Lung microvascular endothelial cell (primary cell): ENCODE measurements around the gene ACTN1. TPM values are rescaled to one million over a fixed set of nuclear protein-coding genes. Genes with fewer than 3 reads are reported as not detected.
A peak's percentile ranks its signal among the peaks of the same experiment; 100 is the strongest.
"Not testable (repeated sequence)": the region's sequence is repeated elsewhere in the genome, so short reads cannot be mapped to it uniquely, and the experiment has no call there.

Source experiments
- DNase-seq, 2 donors: peaks; one replicate each; pipeline versions ENCODE4 v3.0.0 to v3.0.0-alpha.2; 2010; ENCODE audit warnings: low read depth in 2 of 2
- total RNA-seq: library from RNA; depleted of rRNA; stranded (reverse); fragments of >200 nt; gene quantifications from 2 replicates; pipeline ENCODE4 v1.2.1, GENCODE V29; 2014

ACTN1 gene
- total RNA-seq, 1 donor from 2014 or later: 219 TPM

DNA sequence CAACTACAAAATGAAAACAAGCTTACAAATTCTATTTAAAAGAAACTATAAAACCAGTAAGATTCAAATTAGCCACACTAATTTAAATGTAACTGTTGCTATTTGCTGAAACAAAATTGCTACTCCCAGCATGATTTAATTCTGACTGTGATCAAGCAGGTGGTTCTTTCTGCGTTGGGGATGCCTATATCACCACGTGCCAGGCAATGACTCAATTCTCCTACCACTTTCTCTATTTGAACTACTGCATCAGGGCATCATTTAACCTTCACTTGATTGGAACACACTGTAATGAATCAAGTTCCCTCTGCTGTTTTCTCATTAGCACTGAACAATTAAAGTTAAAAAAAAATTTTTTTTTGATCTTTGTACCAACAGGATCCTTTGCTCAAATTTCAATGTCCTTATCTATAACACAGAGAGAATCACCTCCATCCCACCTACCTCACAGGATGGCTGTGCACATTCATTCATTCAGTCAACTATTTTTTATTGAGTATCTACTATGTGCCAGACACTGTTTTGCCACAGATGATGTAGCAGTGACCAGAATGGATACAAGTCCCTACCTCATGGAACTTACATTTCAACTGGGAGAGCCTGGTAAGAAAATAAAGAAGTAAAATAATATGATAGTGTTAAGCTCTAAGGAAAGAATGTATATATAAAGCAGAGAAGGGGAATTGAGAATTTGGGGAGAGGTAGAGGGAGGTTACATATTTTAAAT lies 8.0 kb upstream of the ACTN1 start:
- no peak for DNase-seq

DNA sequence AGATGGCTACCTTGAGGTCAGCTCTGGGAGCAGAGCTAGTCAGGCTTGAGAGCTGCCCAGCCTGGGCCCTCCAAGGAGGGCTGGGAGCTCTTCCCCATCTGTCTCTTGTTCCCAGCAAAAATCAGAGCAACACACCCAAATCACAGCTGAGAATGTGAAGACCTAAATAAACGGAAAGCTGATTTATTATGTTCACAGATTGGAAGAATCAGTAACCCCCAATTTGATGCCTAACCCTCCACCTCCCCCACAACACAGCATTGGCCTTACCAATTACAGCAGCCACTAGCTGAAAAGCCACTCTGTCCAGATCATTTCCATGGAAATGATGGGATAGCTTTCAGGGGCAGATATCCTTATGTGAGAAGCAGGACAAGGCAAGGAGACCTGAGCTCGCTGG lies 7.1 kb upstream of the ACTN1 start:
- no peak for DNase-seq

DNA sequence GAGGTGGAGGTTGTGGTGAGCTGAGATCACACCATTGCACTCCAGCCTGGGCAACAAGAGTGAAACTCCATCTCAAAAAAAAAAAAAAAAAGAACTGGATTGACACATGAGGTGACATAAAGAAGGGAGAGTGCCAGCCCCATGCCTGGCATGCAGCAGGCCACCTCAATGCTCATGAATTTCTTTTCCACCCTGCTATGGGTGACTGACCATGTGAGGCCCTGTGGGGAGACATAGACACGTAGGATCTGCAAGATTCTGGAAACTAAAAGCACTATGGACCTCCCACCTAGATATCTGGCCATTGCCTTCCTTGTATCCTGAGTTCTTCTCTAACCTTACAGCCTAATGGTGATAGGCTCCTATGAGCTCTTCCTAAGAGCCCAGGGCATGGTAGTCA lies 5.6 kb upstream of the ACTN1 start:
- DNase-seq: no peak

DNA sequence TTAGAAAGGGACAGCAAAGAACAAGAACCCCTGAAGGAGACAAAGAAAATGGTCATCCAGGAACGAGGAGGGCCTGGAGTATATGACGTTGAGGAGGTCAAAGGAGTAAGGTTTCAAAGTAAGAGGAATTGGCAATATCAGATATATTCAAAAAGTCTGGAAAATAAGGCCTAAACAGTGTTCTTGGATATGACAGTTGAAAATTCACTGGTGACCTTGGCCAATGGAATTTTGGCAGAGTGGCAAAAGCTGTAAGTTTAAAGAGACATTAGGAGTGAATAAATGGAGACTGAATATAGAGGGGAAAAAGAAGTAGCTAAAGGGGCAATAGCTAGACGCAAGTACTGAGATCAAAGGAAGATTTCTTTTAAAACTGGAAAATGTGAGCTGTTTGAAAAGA lies 4.1 kb upstream of the ACTN1 start:
- no peak for DNase-seq

DNA sequence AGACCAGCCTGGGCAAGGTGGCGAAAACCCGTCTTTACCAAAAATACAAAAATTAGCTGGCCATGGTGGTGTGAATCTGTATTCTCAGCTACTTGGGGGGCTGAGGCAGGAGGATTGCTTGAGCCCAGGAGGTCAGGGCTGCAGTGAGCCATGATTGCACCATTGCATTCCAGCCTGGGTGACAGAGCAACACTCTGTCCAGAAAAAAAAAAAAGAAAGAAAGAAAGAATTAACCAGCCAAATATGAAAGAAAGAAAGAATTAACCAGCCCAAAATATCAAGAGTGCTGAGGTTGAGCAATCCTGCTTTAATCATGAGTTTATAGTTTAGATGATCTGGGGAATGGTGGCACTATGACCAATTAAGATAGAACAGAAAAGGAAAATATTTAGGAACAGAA lies 3.5 kb upstream of the ACTN1 start:
- DNase-seq: no peak

DNA sequence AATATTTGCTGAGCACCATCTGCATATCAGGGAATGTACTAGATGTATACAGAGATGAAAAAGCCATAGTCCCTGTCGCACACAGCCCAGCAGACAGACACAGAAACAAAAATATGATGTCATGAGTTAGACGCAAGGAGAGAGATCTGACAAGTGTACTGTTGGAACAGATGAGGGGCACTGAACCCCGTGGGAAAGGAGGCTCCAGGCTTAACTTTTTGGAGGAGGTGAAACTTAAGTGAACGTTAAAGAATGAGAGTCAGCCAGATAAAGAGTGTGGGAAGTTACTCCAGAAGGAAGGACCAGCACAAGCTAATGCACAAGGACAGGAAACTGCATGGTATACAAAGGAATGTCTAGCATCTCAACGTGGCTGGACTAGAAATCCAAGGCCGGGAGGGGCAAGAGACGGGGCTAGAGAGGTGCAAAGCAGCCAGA lies 2.5 kb upstream of the ACTN1 start:
- DNase-seq: peak in 1 of 2 donors; percentile 90

DNA sequence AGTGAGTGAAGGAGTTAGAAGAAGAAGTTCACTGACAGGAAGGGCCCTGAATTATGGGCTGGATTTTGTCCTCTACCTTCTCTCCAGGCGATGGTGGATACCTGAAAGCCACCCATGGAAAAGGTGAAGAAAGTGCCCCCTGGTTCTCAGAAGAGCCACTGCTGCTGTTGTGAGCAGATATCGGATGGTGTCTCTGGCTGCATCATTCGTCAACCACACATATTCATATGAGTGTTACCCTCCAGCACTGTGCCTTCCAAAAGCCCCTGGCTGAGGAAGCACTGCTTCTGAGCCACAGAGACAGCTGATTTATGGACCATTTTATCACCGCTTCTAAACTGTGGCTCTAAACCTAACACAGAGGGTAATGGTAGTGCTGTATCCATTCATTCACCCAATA lies 2.0 kb upstream of the ACTN1 start:
- DNase-seq: no peak

DNA sequence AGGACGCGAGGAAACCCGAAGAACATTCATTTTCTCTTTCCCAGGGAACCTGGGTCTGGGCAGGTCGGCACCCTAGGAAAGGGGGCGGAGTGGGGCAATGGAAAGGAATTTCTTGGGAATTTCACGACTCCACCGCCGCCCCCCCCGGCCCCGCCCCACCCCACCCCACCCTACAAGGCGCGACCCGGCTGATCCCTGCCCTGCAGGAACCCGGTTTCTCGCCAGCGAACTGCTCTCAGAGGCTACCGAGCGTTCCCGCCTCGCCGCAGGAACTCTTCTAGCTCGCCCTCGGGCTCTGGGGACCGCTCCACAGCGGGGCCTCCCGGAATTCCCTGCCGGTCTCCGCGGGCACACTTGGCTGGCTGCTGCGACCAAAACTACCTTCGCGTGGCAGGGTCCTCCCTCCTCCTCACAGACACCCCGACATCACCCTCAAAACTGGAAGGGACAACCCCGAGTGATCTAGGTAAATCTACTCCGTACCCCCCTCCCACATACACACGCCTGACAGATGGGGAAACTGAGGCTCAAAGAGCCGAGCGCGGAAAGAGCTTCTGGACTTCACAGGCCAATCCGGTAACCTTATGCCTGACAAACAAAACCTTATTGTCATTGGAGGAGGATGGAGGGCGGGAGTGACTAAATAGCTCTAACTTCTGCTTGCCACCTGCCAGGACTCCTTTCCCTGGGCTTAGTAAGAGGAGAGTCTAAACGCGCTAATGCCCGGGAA lies 785 bp upstream of the ACTN1 start:
- peak in 1 of 2 donors; percentile 39 for DNase-seq

DNA sequence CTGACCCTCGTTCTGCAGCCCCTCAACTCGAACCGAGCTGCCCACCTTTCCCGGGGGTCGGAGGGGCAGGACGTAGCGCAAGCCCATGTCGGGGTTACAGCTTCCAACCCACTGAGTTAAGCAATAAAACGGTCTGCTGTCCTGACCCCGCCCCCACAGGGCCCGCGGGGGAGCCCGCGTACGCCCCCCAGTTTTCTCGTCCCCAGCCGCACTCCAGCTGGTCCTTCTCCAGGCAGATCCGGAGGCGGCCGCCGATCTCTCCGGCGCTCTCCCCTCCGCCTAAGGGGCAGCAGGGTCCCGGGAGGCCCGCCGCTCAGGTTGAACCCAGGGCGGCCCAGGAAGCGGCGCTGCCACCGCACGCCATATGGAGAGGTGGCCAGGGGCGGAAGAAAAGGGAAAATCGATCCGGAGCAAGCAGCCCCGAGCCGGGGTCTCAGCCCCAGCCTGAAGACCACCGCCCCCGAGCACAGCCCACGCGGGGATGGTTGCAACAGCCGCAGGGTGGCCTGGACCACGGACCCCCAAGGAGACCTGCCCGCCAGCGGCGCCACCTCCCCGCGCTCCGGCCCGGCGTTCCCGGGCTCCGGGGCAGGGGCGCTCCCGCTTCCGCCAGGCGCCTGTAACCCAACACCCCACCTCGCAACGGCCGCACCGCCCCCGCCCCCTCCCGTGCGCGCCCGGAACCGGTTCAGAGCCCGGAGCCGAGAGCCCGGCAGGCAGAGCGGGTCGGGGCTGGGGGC lies 760 bp downstream of the ACTN1 start:
- peak; percentile 51 to 73 for DNase-seq

DNA sequence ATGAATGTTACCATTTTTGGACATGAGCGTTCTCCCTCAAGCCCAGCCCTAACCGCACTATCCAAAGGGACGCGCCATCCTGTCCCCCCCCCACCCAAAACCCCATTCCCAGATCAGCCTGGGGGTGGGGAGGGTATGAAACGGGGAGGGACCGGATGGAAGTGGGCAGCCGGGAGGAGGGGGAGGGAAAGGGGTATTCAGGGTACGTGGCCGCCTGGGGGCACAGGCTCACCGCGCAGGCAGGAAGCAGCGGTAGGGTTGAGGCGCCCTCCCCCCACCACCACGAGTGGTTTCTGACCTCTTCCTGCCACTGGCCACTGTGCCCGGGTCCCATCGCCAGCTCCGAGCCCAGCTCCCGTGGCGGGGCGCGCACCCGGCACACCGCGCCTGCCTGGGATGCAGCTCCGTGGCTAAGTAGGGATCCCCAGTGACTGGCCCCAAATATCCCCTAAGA lies 1.4 kb downstream of the ACTN1 start:
- peak; percentile 76 to 85 for DNase-seq

DNA sequence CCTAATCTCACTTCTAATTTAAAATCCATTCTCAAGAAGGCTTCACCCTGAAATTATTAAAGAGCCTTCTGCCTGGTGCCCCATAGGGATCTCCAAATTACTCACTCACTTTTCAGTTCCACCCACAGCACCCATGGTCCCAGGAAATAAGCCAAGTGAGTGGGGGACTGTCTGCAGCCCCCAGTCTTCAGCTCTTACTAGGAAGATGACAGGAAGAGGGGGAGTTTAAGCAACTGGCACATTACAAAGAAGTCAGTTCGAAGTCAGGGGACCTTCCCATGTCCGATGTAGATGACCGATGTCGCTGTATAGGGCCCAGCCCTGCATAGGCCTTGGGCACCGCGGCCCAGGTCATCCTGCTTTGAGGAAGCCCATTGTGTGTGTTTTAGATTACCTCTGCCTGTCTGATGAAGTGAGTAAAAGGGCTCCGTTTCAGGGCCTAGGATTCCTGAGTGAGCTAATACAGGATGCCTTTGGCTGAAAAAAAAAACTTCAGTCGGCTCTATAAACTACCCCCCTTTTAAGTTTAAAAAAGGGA lies 1.9 kb downstream of the ACTN1 start:
- no peak for DNase-seq

DNA sequence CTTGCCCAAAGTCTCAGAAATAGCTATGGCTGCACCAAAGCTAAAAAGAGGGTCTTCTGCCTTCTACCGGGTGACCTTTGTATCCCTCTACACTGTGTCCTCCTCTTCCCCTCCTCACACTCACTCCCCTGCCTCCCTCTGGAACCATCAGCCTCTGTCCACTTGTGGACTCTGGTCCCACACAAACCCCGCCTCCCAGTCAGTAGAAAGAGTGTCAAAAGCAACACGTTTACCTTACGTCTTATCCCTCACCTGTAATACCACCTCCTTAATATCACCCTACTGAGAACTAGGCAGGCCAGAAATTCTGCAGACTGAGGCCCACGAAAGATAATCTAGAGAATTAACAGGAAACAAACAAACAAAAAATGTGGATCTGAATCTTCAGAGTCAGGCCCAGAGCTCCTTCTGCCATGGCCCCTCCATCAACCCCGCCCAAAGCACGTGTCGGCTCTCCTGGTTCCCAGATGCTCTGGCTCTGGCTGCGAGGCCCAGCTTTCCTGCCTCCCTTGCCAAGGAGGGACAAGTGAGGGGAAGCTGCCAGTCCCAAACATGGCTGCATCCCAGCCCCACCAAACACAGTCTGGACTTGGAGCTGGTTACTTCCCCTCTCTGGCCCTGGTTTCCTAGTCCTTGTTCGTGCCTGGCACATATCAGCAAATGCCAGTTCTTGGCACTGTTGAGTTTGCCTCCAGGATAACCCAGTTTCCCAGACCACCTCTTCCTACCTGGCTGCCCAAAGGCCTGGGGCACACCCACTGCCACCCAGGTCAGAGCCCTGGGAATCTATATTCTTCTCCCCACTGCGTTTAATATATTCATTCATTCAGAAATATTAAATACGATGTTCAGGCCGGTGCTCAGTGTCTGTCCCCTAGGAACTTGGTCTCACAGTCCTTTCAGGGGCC lies 2.7 kb downstream of the ACTN1 start:
- DNase-seq: no peak

DNA sequence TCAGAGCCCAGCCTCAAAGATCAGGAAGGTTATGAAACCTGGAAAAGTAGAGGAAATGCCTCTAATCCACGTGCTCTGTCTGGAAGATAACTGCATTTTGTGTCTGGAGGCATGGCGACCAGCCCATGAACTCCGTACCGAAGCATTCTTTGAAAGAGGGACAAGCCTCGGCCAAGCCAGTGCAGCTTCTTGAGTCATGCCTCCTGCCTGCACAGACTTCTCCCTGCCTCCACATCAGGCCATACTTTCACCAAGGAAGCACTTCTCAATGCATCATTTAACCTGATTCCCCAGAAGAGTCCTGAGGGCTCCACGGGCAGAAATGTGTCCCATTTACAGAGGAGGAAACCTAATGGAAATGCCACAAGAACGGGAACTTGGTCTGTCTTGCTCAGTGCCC lies 3.4 kb downstream of the ACTN1 start:
- peak in 1 of 2 donors; percentile 62 for DNase-seq

DNA sequence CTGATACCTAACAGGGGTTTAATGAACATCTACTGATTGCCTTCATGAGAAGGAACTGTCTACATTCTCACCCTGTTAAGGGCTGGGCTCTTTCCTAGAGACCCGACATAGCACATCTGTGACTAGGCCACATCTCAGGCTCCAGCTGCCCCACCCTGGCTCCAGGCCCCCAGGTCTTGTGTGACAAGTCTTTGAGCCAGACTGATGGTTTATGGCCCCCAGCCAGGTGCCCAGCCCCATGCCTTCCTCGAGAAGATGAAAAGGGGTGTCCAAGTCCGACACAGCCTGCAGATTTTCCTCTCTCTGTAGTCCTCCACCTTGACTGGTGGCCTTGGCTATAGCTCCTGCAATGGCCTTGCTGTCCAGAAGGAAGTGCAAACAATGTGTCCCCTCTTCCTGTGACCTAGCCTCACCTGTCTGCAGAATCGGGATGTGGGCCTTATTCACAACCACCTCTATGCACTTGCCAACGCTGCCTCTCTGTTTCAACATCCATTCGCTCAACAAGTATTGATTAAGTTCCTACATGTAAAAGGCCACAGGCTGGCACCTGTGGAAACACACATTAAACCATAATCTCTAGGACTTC lies 4.2 kb downstream of the ACTN1 start:
- DNase-seq: no peak

DNA sequence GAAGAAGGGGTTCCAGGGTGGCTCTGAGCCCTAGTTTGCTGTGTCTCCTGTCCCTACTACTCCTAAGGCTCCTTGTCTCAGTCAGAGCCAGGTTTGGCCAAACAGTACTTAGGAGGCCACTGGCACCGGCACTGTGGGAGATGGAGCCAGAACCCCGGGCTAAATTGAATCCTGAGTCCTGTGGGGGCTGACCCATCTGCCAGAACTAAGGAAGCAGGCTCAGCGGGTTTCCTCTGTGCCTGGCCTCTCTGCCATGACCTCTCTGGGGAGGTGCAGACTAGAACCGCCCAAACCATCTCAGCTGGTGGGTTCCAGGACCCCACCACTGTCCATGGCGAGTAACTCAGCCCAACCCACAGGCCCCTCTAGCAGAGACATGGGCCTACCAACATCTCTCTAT lies 5.5 kb downstream of the ACTN1 start:
- DNase-seq: no peak

DNA sequence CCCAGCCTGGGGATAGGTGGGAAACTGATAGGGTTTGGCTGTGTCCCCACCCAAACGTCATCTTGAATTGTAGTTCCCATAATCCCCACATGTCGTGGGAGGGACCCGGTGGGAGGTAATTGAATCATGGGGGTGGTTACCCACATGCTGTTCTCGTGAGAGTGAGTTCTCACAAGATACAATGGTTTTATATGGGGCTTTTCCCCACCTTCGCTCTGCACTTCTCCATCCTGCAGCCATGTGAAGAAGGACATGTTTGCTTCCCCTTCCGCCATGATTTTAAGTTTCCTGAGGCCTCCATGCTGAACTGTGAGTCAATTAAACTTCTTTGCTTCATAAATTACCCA lies 5.9 kb downstream of the ACTN1 start:
- DNase-seq: not testable (repeated sequence)

DNA sequence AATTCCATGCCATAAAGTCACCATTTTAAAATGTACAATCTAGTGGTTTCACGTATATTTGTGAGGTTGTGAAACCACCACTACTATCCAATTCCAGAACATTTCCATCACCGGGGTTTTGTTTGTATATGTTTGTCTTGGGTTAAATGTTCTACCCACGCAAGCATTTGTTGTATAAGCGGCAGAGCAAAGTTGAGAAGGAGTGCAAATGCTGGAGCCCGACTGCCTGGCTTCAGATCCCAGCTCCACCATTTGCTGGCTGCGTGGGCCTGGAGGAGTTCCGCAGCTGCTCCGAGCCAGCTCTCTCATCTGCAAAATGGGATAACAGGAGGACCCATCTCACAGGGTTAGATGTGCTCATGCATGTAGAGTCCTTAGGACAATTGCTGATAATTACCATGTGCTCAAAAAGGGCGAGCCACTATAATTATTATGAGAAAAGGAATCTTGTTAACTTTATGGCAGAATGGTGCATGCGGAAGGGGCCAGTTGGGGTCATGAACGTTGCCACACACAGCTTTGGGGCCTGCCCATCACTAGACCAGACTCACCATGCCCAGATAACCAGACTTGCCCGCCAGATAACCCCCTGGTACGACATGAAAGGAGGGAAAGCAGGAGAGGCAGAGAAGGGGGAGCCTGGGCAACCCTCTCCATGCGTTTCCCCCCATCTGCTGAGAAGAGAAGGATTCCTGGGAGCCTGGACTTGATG lies 6.4 kb downstream of the ACTN1 start:
- no peak for DNase-seq

DNA sequence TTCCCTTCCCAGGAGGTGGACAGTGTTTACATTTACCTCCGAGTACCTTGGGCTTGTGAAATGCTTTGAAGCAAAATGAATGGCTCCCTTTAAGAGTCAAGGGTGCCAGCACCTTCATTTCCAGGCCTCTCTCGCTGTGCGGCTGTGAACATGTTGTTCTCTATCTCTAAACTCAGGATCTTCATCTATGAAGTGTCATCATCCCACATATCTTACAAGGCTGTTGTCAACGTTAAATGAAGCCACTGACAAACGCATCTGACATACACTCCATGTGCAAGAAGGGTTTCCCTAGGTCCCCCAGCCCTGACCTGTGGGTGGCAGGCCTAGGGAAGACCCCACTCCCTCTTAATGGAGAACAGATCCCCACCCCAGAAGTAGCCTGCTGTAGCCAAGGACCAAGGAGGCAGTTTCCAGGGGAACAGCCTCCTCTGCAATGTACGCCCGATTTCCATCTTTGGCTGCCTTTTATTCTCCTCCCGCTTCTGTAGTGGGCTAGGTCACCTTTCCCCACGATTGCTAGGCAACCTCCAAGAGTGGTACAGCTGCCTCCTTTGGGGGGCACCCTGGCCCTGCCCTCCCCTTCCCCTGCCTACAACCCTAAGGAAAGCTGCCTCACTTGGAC lies 7.6 kb downstream of the ACTN1 start:
- no peak for DNase-seq

DNA sequence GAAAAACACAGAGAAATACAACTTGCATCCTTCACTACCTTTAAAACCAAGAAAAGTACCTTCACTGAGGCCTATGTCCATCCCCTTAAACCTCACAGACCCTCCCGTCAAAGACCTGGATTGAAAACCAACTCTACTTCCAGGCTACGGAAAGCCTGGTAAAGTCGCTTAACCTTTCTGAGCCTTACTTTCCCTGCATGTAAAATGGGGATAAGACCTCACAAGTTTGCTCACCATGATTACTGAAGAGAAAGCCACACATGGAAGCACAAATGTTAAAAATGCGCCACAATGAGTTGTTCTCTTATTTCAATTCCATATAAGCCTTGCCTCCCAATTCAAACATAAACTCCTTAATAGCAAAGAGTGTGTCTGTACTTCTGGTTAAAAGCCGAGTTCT lies 8.4 kb downstream of the ACTN1 start:
- DNase-seq: no peak
